ENCODE measurements around the gene LCNL1.
"Not testable (repeated sequence)": the region's sequence is repeated elsewhere in the genome, so short reads cannot be mapped to it uniquely, and the experiment has no call there.

The LCNL1 gene

GRCh38 chr9:137030538-137031527 is 48.0 kb downstream of the LCNL1 start:
- H3K27ac Mint-ChIP-seq: peak overlapping the region; percentile 41 to 93
- ATAC-seq (replicated peaks): peak; percentile 10

DNA sequence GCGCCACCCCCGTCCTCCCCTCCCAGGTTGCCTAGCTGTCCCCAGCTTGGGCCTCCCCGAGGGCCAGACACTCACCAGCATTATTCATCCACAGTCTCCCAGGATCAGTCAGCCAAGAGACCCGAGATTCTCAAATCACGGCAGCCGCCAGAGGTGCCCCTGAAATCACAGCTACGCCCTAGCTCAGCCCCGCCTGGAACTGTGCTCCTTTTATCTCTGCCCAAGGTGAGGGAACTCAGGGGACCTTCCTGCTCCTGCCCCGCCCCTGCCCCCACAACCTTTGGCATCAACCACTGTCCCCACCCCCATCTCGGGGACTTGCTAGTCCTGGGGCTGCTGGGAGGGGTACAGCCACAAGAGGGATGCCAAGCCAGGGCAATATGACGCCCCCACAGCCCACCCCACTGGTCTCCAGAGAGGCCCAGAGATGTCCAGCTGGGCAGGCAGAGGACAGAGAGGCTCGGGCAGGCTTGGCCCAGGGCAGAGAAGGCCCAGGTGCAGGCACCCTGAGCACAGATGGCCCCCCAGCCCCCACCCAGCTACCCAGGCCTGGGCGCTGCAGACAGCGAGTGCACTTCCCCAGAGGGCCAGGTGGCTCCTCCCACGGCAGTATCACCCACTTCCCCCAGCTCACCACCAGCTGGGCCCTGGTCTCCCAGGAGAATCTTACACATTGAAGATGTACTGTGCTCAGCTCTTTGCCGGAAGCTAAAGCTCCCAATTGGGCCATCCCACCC is 49.3 kb downstream of the LCNL1 start, which contains the start of gene FUT7:
Gene FUT7, minus strand, starts transcription at position 185 of the 737 bp plus-strand sequence. Its CDS starts 97 bp downstream, at position 88.
- Mint-ChIP-seq H3K27ac (peak within 1 kb of the TSS; percentile 41 to 93), H3K36me3 (ENCODE audit: insufficient read depth) (peaks cover 37% of the 10 kb centered on the region), H3K4me3 (peak within 1 kb of the TSS; percentile 79 to 94), H3K9me3 (no peaks in the 10 kb centered on the region), H3K27me3 (no peaks in the 10 kb centered on the region), H3K4me1 (ENCODE audit: low read depth in 2 of 2) (peaks cover 42 to 53% of the 10 kb centered on the region in 2 donors)
- DNase-seq (peak in 2 of 3 experiments; percentile 39 to 46), ATAC-seq (replicated peaks) (peak; percentile 16)

More at GRCh38 chr9:137030538-137031527, 48.0 kb downstream of the LCNL1 start:
- Mint-ChIP-seq H3K27me3 (no peaks in the 10 kb centered on the region), H3K4me3 (peak overlapping the region; percentile 79 to 94), H3K9me3 (no peaks in the 10 kb centered on the region), H3K4me1 (ENCODE audit: low read depth in 2 of 2) (peaks cover 53 to 60% of the 10 kb centered on the region in 2 donors), H3K36me3 (ENCODE audit: insufficient read depth) (peaks cover 35% of the 10 kb centered on the region)
- DNase-seq: peak; percentile 40 to 45 (median 44)

DNA sequence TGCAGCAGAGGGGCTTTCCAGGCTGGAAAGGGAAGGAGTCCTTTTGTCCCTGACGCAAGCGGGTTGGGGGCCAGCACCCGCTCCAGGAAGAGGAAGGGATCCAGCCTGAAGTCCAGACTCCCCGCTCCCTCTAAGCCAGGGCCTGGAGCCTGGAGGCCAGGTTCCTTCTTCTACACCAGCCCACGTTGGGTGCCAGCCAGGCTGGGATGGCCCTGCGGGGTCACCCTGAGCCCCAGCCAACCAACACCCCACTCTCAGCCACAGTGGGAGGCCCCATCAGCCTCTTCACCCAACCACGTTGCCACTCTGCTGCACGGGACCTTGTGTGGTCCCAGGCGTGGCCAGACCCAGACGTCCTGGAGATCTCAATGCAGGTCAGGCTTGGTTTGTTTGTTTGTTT is 50.1 kb downstream of the LCNL1 start:
- Mint-ChIP-seq H3K27ac (peak overlapping the region in 1 of 2 donors; percentile 92), H3K4me1 (ENCODE audit: low read depth in 2 of 2) (peaks cover 39 to 49% of the 10 kb centered on the region in 2 donors), H3K9me3 (no peaks in the 10 kb centered on the region), H3K36me3 (ENCODE audit: insufficient read depth) (peaks cover 34% of the 10 kb centered on the region), H3K4me3 (peak overlapping the region; percentile 78 to 94), H3K27me3 (no peaks in the 10 kb centered on the region)
- DNase-seq: peak in 2 of 3 experiments; percentile 42 to 48
- peak; percentile 35 for ATAC-seq (replicated peaks)

- H3K4me1 Mint-ChIP-seq (ENCODE audit: low read depth in 2 of 2): peaks cover 39 to 49% of the 10 kb centered on the region in 2 donors
- H3K36me3 Mint-ChIP-seq (ENCODE audit: insufficient read depth): peaks cover 34% of the 10 kb centered on the region
- not testable (repeated sequence) for H3K27me3 Mint-ChIP-seq; ATAC-seq (replicated peaks); DNase-seq; H3K9me3 Mint-ChIP-seq
- peak overlapping the region; percentile 38 to 94 for H3K4me3 Mint-ChIP-seq
- peak overlapping the region in 1 of 2 donors; percentile 92 for H3K27ac Mint-ChIP-seq
These were observed 50.7 kb downstream of the LCNL1 start for GRCh38 chr9:137033481-137033880.

- DNase-seq: no peak
- Mint-ChIP-seq H3K27me3 (no peaks in the 10 kb centered on the region), H3K27ac (peak overlapping the region; percentile 69 to 92), H3K4me1 (ENCODE audit: low read depth in 2 of 2) (peaks cover 39 to 48% of the 10 kb centered on the region in 2 donors), H3K9me3 (no peaks in the 10 kb centered on the region), H3K36me3 (ENCODE audit: insufficient read depth) (peaks cover 31% of the 10 kb centered on the region), H3K4me3 (peak overlapping the region; percentile 84 to 94)
- ATAC-seq (replicated peaks): no peak
These were observed 51.4 kb downstream of the LCNL1 start for GRCh38 chr9:137034039-137034708.

GRCh38 chr9:137034709-137035506 is 52.1 kb downstream of the LCNL1 start:
- H3K4me1 Mint-ChIP-seq (ENCODE audit: low read depth in 2 of 2): peaks cover 33 to 41% of the 10 kb centered on the region in 2 donors
- H3K27ac Mint-ChIP-seq: peak overlapping the region; percentile 69 to 92
- DNase-seq (peak; percentile 84 to 87 (median 84)), ATAC-seq (replicated peaks) (peak; percentile 65)
- peaks cover 25% of the 10 kb centered on the region for H3K36me3 Mint-ChIP-seq (ENCODE audit: insufficient read depth)
- H3K9me3 Mint-ChIP-seq: no peaks in the 10 kb centered on the region
- peak overlapping the region; percentile 84 to 94 for H3K4me3 Mint-ChIP-seq
- H3K27me3 Mint-ChIP-seq: no peaks in the 10 kb centered on the region
